Middle frontal gyrus (tissue), 1 donor: ENCODE measurements around the gene WDR54.
"Not testable (repeated sequence)": the region's sequence is repeated elsewhere in the genome, so short reads cannot be mapped to it uniquely, and the experiment has no call there.

ENCODE experiments used
- DNase-seq: peaks from one replicate; pipeline ENCODE4 v3.0.0-alpha.2; 2015; ENCODE audit warnings: low spot score; ENCODE audit errors: extremely low spot score

Gene WDR54

DNA sequence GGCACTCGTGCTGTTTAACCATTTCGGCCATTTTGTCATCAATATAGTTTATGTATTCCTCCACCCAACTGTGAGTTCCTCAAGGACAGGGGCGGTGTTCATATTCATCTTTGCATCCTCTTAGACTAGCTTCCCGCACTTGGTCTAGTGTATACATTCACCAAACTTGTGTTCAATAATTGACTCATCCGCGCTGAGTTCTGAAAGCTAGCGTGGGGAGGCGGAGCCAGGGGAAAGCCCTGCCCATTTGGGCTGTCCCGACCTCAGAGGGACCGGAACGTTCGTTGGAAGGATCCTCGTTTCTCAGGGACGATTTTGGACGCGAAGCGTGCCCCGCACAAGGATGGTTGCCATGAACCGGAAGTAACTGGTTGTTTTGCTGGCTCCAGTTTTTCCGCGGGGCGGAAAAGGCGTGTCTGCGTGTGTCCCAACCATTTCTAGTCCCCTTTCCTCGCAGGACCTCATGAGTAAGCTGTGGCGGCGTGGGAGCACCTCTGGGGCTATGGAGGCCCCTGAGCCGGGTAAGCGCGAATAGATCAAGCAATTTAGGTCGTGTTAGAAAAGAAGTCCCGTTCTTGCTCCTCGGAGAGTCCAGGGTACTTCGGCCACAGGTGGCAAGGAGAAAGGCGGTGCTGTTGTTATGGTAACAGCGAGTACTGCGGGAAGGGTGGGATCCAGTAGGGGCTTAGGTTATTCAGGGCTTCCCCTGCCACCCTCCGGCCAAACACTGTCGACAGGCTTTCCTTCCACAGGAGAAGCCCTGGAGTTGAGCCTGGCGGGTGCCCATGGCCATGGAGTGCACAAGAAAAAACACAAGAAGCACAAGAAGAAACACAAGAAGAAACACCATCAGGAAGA is 33.4 kb downstream of the WDR54 start, which contains the start of gene INO80B:
Gene INO80B (plus strand): TSS at position 434 of the 858 bp plus-strand sequence. CDS start 30 bp downstream, at position 464.
- DNase-seq = peak; percentile 94

DNA sequence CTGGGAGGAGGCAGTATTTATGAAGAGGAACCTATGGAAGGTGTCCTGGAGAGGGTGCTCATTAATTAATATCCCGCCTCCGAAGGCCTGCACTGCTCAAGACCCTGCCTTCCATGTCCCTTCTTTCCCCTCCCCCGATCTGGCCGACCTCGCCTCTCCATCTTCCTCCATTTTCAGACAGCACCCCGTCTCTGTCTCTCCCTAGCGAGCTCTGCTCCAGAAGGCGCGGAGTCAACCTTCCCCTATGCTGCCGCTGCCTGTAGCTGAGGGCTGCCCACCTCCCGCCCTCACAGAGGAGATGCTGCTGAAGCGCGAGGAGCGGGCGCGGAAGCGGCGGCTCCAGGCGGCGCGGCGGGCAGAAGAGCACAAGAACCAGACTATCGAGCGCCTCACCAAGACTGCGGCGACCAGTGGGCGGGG is 35.6 kb downstream of the WDR54 start:
- DNase-seq = peak; percentile 30

DNA sequence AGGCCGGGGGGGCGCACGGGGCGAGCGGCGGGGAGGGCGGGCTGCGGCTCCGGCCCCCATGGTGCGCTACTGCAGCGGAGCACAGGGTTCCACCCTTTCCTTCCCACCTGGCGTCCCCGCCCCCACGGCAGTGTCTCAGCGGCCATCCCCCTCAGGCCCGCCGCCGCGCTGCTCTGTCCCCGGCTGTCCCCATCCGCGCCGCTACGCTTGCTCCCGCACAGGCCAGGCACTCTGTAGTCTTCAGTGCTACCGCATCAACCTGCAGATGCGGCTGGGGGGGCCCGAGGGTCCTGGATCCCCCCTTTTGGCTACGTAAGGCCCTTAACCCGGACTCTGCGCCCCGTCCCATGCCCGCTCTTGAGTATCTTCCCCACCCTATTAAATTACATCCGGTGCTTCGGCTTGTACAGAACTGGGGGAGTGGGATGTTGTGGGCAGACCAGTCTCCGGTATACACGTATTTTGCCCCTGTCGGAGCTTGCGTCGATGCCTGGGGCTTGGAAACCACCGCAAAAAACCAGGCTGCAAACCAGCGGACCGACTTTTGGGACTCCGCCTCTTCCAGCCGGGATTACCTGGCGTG is 36.1 kb downstream of the WDR54 start:
- no peak for DNase-seq

DNA sequence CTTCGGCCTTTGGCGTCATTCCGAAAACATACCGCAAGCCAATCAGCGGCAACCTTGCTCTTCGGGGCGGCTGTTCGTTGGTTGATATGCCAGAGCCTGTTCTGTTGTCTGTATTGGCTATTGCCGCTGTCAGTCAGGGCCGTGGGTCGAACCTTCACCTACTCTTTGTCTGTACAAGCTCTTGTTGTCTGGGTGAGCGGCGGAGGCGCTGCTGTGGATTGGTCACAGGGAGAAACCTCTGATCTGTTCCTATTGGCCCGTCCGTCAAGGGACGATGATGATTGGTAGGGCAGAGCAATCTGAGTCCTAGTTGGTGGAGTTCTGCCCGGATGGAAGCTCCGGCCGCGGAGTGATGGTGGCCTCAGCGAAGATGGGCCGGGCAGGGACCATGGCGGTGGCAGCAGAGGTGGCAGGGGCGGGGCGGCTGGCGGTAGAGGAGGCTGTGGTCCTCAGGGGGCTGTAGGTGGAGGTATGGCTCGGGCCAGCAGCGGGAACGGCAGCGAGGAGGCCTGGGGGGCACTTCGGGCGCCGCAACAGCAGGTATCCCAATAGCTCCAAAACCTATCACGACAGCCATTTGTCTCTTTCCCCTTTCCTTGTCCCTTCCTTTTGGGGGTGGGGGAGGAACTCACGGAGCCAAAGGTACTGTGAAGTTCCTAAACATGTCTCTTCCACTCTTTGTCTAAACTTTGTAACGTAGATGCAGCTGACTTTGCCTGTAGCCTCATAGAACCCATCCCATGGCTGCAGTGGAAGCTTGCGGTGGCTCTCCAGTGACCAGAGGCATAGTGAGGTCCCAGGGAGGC is 36.8 kb downstream of the WDR54 start, which contains the start of gene WBP1:
Gene WBP1 (plus strand): TSS at position 307 of the 806 bp plus-strand sequence. CDS start 165 bp downstream, at position 472.
- DNase-seq = peak; percentile 99

DNA sequence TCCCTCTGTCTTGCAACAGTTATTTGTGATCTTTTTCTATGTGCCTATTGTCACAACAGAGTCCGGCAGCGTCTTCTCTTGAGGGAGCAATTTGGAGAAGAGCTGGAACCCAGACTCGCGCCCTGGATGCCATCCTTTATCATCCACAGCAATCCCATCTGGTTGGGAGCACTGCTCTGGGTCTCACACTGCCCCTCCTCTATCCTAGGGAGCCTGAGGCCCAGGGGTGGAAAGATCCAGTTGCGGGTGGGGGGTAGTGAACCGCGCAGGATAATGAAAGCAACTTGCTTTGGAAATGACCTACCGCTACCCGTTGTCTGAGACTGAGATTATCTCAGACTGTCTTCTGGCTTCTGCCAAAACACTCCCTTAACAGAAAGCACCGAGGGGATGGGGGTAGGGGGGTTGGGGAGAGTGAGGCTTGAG is 37.4 kb downstream of the WDR54 start:
- no peak for DNase-seq

DNA sequence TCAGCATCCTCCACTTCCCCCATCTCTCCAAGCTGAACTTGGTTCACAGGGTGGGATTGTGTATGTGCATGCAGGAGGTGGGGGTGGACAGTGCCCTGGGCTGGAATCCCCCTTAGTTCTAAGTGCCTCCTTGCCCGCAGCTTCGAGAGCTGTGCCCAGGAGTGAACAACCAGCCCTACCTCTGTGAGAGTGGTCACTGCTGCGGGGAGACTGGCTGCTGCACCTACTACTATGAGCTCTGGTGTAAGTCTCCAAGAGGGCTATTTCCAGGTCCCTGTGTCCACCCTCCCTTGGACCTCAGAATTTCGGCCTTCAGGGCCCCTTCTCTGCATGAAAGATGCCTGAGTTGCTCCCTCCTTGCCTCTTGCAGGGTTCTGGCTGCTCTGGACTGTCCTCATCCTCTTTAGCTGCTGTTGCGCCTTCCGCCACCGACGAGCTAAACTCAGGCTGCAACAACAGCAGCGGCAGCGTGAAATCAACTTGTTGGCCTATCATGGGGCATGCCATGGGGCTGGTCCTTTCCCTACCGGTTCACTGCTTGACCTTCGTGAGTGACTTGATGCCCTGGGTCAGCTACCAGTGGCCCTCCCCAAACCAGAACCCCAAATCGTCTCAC is 38.1 kb downstream of the WDR54 start:
- DNase-seq = not testable (repeated sequence)

DNA sequence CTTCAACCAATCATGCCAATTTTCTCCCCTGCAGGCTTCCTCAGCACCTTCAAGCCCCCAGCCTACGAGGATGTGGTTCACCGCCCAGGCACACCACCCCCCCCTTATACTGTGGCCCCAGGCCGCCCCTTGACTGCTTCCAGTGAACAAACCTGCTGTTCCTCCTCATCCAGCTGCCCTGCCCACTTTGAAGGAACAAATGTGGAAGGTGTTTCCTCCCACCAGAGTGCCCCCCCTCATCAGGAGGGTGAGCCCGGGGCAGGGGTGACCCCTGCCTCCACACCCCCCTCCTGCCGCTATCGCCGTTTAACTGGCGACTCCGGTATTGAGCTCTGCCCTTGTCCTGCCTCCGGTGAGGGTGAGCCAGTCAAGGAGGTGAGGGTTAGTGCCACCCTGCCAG is 38.7 kb downstream of the WDR54 start:
- DNase-seq = not testable (repeated sequence)

DNA sequence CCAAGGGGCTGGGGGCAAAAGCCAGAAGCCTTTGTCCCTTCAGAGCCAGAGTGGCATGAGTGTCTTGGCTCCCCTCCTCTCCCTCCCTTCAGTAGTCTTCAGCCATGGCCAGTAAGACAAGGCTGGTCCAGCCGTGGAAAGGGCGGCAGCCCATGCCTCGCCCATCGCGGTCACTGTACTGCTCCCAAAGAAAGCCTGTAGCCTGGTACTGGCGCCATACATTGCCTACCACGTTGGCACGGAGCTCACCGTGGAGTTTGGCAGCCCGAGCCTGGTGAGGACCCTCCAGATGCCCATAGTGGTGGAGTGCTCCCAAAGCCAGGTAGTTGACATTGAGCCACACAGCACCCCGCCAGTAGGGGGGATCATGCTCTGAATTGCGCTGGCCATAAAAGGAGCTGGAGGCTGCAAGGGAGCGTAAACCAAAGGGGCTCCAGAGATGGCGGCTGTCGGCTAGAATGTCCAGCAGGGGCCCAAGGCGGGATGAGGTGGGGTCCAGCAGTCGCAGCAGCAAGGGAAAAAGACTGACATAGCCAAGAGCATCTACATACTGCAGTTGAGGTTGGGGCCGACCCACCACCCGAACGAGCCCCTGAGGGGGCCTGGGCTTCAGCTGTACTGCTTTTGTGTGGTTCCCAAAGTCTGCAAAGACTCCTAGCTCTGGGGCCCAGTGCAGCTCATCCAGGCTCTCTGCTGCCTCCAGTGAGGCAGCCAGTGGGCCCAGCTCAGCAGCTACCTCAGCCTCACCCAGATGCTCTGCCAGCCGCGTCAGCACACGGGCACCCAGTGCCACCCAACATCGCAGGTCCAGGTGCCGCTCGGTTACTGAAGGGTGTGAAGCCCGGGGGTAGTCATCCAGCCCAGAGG is 39.9 kb downstream of the WDR54 start:
- no peak for DNase-seq

DNA sequence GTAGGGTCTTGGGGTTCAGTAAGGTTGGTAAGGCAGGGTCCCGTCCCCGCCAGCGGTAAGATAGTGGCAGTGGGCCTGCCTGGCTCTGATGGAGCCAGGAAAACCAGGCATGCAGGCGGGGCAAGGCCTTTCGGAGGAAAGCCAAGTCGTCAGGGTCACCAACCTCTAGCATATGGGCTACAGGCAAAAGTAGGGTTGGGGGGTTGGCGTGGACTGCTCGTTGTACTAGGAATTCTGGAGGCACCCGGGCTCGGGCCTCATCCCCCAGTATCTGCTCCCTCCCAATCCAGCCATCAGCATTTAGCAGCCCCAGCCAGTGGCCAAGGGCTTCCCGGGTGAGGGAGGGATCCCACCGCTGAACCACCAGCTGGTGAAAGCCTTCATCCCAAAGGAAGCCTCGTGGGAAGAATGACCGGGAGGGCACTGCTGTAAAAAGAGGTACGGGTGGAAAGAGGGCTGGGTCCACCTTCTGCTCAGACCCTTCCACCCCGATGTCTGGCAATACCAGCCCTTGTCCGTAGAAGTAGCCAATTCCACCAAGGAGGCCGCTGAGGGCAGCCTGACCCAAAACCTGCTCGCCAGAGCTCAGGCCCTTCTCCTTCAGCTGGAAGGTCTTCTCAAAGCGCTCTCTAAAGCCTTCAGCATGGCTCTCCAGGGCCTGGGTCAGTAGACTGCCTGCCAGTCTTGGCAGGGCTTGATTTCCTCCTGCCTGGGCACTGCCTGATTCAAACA is 40.7 kb downstream of the WDR54 start:
- no peak for DNase-seq

DNA sequence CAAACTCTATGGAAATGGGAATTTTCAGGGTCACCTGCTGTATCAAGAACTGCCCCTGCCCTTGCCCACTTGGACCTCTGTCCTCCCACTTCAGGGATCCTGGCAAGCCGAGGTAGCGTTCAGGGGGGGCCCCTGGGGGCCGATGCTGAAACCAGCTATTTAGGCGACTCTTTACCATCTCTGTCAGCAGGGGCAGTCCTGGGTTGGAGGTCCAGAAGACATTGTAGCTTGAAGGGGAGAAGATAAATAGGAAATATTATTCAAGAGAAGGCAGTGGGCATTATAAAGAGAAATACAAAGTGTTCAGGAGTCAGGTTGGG is 41.2 kb downstream of the WDR54 start:
- DNase-seq = no peak

DNA sequence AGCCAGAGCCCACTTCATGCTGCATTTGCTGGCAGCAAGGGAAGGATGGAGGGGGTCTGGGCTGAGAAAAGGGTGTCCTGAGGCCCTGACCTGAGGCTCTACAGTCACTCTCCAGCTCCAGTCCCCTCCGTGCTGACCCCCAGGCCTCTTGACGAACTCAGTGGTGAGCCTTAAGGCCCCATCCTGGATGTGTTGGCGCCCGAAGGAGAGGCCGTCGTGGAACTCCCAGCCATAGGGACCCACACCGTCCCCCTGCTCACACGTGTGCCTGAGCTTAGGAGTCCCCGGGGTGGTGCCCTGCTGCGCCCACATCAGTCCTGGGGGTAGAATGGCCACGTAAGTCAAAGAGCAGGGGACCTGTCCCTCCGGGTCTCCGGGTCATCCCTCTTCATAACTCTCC is 42.9 kb downstream of the WDR54 start:
- no peak for DNase-seq

DNA sequence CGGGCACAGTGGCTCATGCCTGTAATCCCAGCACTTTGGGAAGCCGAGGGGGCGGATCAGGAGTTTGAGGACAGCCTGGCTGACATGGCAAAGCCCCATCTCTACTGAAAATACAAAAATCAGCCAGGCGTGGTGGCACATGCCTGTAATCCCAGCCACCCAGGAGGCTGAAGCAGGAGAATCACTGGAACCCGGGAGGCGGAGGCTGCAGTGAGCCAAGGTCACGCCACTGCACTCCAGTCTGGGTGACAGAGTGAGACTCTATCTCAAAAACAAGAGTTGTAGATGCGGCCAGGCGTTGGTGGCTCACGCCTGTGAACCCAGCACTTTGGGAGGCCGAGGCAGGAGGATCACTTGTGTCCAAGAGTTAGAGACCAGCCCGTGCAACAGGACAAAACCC is 49.2 kb downstream of the WDR54 start:
- DNase-seq = not testable (repeated sequence)

DNA sequence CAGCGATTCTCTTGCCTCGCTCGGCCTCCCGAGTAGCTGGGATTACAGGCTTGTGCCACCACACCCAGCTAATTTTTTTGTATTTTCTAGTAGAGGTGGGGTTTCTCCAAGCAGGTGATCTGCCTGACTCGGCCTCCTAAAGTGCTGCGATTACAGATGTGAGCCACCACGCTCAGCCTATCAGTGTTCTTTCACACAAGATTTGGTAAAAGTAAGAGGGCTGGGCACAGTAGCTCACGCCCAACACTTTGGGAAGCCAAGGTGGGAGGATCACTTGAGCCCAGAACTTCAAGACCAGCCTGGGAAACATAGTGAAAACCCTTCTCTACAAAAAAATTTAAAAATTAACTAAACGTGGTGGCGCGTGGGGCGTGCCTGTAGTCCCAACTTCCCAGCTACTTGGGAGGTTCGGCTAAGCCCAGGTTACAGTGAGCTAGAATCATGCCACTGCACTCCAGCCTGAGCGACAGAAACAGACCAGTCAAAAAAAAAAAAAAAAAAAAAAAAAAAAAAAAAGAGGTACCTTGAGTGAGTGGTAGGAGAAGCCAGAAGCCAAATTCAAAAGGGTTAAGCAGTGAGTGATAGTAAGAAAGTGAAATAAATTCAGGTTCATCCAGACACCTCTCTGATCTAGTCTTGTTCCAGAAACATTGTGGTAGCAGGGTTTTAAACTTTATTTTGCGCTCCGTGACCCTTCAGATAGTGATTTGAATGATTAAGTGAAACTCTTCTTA is 50.0 kb downstream of the WDR54 start:
- no peak for DNase-seq

DNA sequence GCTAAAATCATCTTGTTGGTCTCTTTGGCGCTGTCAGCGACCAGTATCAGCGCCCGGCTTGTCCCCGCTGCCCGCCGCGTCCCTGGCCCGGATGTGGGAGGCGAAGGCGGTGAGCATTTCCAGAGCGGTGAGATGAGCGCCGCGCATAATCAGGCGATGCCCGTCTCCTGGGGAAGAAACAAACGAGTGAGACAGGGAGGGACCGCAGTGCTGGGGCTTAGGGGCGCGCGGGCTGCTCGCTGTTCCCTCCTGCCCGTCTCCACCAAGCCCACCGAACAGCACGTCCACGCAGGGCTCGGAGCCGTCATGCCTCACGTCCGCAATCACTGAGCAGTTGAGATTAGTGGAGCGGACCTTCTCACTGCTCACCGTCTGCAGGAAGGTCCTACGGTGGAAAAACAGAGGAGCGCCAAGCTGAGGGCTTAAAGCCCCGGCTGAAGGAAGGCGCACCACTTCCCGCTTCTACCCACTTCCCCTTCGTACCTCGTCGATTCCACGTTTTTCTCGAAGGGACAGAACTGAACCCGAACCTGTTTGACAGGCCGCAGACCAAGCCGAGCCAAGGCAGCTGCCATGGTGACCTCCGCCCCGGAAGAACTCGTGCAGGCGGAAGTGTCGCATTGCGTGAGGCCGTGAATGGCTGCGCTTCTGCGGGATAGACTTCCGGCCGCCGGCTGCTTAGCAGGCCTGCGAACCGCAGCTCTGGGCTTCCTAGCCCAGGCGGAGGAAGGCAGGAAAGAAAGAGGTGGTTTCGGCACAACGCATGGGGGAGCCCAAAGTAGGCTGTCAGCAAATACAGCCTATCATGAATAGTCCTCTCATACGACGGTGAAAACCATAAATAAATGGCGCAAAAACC is 50.8 kb downstream of the WDR54 start, which contains the start of gene MRPL53:
Gene MRPL53 (minus strand): TSS at position 595 of the 859 bp plus-strand sequence. CDS start 20 bp downstream, at position 575.
- peak; percentile 96 for DNase-seq

DNA sequence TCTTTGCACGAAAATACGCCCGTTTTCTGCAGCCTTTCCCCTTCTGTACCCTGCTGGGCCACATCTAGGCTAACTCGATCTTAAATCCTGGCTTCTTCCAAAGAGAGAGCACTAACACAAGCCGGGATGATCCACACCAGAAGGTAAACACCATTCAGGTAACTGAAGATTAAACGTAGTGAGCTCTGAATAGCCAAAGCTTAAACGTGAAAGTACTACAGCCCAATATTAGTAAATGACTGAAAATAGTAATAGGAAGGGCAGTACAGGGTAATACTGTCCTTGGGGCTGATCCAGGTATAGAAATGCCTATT is 51.4 kb downstream of the WDR54 start:
- DNase-seq = no peak

DNA sequence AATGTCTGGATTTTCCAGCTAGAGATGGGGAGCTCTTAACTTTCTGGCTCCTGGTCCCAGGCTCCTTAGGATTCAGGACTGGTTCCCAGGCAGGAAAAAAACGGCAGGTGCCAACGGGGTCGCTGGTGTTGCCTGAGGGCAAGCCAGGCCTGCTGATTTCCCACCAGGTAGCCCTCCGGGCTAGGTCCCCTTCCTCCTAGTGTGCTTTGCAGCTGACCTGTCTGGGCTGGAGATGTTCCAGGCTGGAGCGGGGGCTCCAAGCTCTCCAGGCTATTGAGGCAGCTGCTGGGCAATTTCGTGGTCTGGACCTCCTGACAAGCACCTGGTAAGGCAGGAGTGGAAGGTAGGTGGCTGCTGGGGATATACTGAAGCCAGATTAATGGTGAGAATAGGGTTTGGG is 53.0 kb downstream of the WDR54 start:
- no peak for DNase-seq

DNA sequence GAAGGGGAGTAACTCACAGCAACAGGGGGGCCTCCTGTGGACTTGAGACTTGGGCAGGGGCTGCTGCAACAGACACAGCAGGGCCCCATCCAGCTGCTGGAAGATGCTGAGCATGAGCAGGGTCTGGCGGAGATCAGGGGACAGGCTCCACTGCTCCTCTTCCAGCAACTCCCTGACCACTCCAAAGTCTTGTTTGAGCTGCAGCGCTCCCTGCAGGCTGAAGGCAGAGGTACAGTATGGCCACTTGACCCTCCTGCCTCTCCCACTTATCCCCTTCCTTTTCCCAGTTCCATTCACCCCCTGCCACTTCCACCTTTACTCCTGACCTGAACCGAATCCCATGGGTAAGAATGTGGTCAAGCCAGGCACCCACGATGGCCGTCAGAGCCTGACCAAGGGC is 53.4 kb downstream of the WDR54 start:
- DNase-seq = no peak
